ENCODE data around the gene CCDC157.
A peak's percentile ranks its signal among the peaks of the same experiment; 100 is the strongest.

Gene CCDC157

DNA sequence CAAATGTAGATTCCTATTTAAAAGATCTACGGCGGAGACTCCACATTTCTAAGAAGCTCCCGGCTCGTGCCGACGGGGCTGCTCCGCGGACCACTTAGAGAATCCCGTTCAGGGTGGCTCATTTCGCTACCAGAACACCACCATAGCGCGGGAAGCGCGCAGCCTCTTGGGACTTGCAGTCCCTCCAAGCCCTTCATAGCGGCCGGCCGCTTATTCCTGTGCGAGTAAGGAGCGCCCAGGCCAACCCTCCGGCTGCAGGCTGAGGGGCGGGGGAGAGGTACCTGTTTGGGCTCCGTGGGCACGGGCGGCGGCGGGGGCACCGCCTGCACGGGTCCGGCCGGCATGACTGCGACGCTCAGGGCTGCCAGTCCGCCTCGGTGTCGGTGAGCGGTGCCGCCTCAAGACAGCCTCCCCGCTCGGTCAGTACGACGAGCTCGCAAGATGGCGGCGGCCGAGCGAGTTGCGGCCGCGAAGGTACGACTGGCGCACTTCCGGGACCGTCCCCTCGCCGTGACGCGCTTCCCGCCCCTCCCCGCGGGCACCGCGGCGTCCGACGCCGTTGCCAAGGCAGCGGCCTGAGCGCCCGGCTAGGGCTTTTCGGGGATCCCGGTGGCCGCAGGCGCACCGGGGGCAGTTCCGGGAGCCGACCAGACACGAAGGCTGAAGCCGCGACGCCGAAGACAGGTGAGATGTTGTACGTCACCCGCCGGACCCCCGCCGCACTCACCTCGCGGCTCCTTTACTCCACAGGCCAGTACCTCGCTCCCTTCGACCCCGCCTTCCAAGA, at the start of gene CCDC157, which contains the start of gene SF3A1:
Gene CCDC157 (plus strand): TSS at position 559 of the 787 bp plus-strand sequence. CDS start 8,994 bp downstream, outside the sequence.
Gene SF3A1 (minus strand): TSS at position 446 of the 787 bp plus-strand sequence. CDS start 102 bp downstream, at position 344.
- H3K4me3 ChIP-seq (ENCODE audit: low read depth, low read length) = peak within 1 kb of the TSS; percentile 90

GRCh38 chr22:30307041-30307574, 49.7 kb upstream of the CCDC157 start:
- no peak overlapping the region for H3K4me3 ChIP-seq (ENCODE audit: low read depth, low read length)

- no peak overlapping the region for H3K4me3 ChIP-seq (ENCODE audit: low read depth, low read length)
Measured at GRCh38 chr22:30308093-30308492, 48.7 kb upstream of the CCDC157 start.

DNA sequence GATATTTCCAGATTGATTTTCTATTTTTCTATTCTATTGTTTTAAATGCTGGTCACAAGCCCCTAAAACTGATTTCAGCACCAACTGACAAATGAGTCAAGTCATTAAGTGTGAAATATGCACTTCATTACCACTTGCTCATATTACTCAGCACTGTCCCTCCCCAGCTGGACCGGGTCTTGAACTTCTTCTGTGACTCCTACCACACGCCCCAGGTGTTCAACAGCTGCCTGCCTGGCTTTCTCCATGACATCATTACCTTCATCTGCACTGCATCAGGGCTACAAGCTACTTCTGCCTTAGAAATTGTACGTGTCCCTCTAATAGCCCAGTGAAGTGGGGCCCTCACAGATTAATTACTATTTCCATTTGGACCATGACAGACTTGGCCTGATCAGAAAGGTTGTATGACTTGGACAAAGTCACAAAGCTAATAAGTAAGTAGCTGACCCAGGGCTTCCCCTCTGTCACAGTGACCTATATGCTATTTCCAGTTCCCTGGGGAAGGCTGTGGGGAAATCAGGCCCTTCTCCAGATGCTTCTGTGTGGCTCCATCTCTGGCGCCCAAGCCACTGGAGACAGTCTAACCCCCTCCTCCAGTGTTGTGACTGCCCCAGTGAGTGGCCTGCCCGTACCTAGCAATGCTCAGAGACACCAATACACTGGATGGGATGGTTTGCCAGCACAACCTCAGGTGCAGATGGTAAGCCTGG, 48.1 kb upstream of the CCDC157 start:
- H3K4me3 ChIP-seq (ENCODE audit: low read depth, low read length) = no peak overlapping the region

- no peak overlapping the region for H3K4me3 ChIP-seq (ENCODE audit: low read depth, low read length)
Measured at GRCh38 chr22:30309951-30310741, 46.7 kb upstream of the CCDC157 start.

DNA sequence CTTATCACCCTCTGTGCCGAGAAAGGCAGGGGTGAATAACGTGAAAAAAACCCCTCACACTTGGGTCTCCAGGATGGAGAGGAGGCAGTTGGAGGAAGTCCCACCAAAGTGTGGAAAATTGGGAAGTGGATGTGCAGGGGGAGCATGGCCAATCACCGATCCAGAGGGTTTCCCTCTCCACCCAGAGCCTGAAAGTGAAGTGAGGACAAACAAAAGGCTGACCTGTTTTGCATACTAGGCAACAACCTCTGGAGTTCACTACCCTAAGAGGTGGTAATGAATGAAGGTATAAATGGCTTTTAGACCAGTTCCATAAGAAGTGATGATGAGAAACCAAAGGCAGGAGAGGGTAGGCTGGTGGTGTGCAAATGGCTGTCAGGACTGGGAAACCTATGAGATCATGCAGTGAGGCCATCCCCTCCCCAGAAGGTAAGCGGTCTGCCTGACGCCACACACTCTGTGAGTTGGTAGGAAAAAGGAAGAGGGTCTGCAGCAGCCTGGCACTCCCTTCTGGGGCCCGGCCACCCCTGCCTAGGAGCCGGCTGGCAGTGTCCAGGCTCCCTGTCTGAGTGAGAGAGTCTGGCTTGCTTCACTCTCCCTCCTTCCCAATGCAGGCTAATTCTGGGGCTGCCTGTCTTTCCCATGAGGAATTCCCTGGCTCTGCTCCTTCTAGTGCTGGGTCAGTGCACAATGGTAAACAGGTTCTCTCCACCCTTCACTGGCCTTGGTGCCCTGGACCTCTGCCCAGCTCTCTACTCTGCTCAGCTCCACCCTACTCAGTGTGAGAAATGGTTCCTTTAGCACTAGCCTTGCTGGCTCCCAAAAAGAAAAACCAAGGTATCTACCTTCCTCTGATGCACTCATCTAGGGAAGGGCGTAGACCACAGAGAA, 45.7 kb upstream of the CCDC157 start:
- no peak overlapping the region for H3K4me3 ChIP-seq (ENCODE audit: low read depth, low read length)

DNA sequence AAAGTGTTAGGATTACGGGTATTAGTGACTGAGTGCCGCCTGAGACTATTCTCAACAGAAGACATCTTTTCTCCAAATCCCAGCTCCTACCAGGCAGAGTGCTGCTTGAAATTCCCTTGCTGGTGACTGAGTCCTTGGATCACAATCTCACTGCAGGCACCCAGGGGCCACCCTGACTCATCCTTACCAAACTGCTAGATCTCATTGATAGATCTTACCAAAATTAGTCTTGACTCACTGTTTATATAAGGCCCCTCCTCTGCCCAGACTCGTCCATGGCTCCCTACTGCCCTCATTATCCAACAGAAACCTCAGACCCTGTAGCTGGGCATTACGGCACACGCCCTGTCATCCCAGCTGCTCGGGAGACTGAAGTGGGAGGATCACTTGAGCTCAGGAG, 44.8 kb upstream of the CCDC157 start:
- no peak overlapping the region for H3K4me3 ChIP-seq (ENCODE audit: low read depth, low read length)

DNA sequence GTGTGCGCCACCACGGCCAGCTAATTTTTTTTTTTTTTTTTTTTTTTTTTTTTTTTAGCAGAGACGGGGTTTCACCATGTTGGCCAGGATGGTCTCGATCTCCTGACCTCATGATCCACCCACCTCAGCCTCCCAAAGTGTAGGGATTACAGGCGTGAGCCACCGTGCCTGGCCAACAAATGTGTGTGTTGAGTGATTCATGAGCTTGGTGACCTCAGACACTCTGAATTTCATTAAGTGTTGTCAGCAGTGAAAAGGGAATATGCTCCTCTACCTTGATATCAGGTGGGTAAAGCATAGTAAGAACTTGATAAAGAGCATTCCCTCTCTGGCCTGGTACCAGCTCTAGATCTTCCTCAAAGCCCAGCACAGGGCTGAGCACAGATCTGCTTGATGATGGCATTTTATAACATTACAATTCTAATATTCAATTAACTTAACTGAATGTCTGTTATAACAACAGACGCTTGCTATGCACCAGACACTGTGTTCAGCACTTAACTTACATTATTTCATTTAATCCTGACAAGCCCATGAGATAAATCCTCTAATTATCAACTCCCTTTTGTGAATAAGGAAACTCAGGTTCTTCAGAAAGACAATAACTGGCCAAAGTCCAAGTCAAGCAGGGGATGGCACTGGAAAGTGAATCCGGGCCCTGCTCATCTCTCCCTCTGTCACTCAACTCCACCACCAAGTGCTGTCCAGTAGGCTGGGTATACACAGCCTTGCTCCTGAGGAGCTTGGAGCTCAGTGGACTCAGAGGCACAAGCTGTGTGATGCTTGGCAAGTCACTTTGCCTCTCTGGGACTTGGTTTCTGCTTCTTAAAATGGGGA, 43.1 kb upstream of the CCDC157 start:
- H3K4me3 ChIP-seq (ENCODE audit: low read depth, low read length) = no peak overlapping the region

- no peak overlapping the region for H3K4me3 ChIP-seq (ENCODE audit: low read depth, low read length)
Measured at GRCh38 chr22:30314915-30315314, 41.9 kb upstream of the CCDC157 start.

GRCh38 chr22:30315962-30316576, 40.7 kb upstream of the CCDC157 start:
- H3K4me3 ChIP-seq (ENCODE audit: low read depth, low read length) = no peak overlapping the region

- H3K4me3 ChIP-seq (ENCODE audit: low read depth, low read length) = no peak overlapping the region
Measured at GRCh38 chr22:30317778-30318177, 39.0 kb upstream of the CCDC157 start.

DNA sequence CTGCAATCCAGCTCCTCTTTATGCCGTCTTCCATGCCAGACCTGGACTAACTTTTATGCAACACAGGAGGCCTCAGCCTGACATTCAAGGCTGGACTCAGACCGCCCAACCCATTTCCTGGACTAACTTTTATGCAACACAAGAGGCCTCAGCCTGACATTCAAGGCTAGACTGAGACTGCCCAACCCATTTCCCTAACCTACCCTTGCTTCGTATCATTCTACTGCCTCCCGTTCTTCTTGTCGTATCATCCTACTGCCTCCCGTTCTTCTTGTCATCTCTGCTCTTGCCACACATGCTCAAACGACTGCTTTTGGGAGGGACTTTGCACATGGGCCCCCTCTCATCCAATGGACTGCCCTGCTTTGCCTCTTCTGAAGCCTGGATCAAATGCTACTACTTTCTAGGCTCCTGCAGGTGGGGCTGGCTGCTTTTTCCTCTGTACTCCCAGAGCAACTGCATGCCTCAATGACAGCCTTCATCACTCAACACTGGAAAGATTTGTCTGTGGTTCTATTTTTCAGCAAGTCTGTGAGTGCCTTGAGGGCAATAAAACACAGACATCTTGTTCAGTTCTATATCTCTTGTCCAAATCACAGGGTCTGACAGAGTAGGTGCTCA, 37.9 kb upstream of the CCDC157 start:
- no peak overlapping the region for H3K4me3 ChIP-seq (ENCODE audit: low read depth, low read length)

- no peak overlapping the region for H3K4me3 ChIP-seq (ENCODE audit: low read depth, low read length)
Measured at GRCh38 chr22:30320021-30320556, 36.7 kb upstream of the CCDC157 start.

GRCh38 chr22:30321461-30321860, 35.3 kb upstream of the CCDC157 start:
- H3K4me3 ChIP-seq (ENCODE audit: low read depth, low read length) = no peak overlapping the region

GRCh38 chr22:30323246-30323645, 33.6 kb upstream of the CCDC157 start:
- H3K4me3 ChIP-seq (ENCODE audit: low read depth, low read length) = no peak overlapping the region

DNA sequence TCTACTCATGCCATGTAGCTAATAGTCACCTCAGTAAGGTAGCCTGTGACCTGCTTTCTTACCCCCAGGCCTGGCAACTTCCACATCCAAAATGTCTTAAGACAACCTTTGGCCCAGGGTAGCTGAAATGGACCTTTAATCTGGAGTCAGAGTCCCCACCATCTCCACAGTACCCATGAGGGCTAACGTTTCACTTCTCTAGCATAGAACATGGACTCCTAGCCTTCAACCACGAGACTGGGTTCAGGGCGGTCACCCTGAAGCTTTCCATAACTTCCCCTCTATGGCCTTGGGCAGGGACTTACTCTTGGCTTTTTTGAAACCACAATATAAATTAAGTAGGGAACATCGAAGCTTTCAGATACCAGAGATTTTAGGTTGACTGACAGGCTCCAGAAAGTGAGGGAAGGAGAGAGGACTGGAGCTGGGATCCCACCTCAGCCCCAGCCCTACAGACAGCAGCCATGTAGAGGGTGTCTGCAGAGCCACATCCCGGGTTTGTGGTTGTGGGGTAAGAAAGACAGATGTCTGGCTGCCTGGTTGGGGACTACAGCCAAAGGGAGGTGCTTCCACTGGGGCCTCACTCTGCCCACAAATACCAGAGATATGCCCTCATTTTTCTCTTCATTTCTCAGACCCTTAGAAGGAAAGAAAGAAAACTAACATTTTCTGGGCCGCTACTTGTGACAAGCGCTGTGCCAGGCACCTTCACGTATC, 32.6 kb upstream of the CCDC157 start:
- no peak overlapping the region for H3K4me3 ChIP-seq (ENCODE audit: low read depth, low read length)

DNA sequence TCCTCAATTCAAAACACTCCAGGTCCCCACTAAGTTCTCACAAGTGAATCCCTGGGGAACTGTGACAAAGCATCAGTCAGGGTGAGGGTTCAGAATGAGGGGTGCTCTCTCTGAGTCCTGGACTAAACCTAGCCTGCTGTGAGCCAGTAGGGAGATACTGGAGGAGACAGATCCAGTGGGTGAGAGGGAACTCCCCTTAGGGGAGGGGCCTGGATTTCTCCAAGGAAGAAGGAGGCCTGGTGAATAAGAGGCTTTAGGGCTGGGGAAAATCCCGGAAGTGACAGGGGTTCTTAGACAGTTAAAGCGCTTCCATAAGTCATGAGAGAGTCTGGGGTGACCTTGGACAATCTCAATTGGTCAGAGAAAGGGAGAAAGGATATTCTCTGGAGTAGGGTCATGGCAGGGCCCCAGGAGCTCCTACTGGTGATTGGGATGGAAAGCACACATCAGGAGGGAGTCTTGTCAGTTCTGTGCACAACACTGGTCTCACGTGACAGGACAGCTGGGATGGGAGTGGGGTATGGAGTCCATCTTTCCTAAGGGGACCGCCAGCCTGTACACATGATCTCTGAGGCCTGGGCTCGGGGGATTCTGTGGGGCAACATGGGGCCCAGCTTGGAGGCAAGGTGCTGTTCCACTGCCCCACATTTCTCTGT, 31.6 kb upstream of the CCDC157 start:
- H3K4me3 ChIP-seq (ENCODE audit: low read depth, low read length) = no peak overlapping the region
